Measurements from ENCODE around the gene MAN1C1. TPM values are rescaled to one million over a fixed set of nuclear protein-coding genes. Genes with fewer than 3 reads are reported as not detected.

MAN1C1 gene
- total RNA-seq, 1 donor from 2014 or later, result 64.7 TPM

DNA sequence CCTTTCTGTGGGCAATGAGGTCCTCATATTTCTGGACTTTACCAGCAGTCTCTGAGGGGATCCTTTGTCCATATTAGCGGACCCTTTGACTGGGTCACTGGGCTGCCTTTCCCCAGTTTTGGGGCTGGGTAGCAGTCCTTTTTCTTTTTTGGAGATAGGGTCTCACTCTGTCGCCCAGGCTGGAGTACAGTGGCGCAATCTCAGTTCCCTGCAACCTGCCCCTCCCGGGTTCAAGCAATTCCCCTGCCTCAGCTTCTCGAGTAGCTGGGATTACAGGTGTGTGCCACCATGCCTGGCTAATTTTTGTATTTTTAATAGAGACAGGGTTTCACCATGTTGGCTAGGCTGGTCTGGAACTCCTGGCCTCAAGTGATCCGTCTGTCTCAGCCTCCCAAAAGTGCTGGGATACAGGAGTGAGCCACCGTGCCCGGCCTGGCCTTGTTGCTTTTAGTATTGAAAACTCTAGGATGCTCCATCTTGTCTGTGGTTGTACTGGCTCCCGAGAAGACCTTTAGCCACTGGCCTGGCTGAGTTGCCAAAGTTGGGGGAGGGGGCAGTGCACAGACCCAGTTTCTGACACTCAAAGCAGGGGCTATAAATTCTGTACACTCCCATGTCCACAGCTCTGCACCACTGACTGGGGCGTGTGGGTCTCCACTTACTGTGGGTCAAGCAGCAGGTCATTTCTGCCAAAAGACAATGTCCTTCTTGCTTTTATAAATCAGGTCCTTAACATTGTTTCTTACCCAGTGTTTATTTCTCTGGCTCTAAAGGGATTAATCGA is 33.1 kb downstream of the MAN1C1 start:
- no peak for TF ChIP-seq CTCF (IDR thresholded peaks at IDR 0.05)
- Mint-ChIP-seq H3K36me3 (ENCODE audit: unreplicated experiment) (peaks cover 20% of the 10 kb centered on the region), H3K4me3 (ENCODE audit: unreplicated experiment) (no peak overlapping the region), H3K4me1 (ENCODE audit: unreplicated experiment) (peaks cover 5% of the 10 kb centered on the region), H3K27ac (ENCODE audit: unreplicated experiment) (no peak overlapping the region), H3K9me3 (ENCODE audit: unreplicated experiment) (no peaks in the 10 kb centered on the region), H3K27me3 (ENCODE audit: unreplicated experiment) (no peaks in the 10 kb centered on the region)
- peak; percentile 57 for DNase-seq (ENCODE audit: extremely low spot score, unreplicated experiment)

- peaks cover 17% of the 10 kb centered on the region for H3K36me3 Mint-ChIP-seq (ENCODE audit: unreplicated experiment)
- no peak for TF ChIP-seq CTCF (IDR thresholded peaks at IDR 0.05)
- H3K4me1 Mint-ChIP-seq (ENCODE audit: unreplicated experiment), result peaks cover 5% of the 10 kb centered on the region
- no peak overlapping the region for H3K4me3 Mint-ChIP-seq (ENCODE audit: unreplicated experiment)
- H3K27ac Mint-ChIP-seq (ENCODE audit: unreplicated experiment), result no peak overlapping the region
- peak; percentile 36 for DNase-seq (ENCODE audit: extremely low spot score, unreplicated experiment)
- H3K9me3 Mint-ChIP-seq (ENCODE audit: unreplicated experiment), result no peaks in the 10 kb centered on the region
- no peaks in the 10 kb centered on the region for H3K27me3 Mint-ChIP-seq (ENCODE audit: unreplicated experiment)
These were observed 33.6 kb downstream of the MAN1C1 start for GRCh38 chr1:25650289-25650576.

- Mint-ChIP-seq H3K36me3 (ENCODE audit: unreplicated experiment) (peaks cover 11% of the 10 kb centered on the region), H3K27me3 (ENCODE audit: unreplicated experiment) (no peaks in the 10 kb centered on the region), H3K4me3 (ENCODE audit: unreplicated experiment) (no peak overlapping the region), H3K27ac (ENCODE audit: unreplicated experiment) (no peak overlapping the region), H3K9me3 (ENCODE audit: unreplicated experiment) (no peaks in the 10 kb centered on the region), H3K4me1 (ENCODE audit: unreplicated experiment) (peaks cover 5% of the 10 kb centered on the region)
- no peak for TF ChIP-seq CTCF (IDR thresholded peaks at IDR 0.05)
- DNase-seq (ENCODE audit: extremely low spot score, unreplicated experiment), result peak; percentile 62
These were observed 34.5 kb downstream of the MAN1C1 start for GRCh38 chr1:25651036-25651640.

DNA sequence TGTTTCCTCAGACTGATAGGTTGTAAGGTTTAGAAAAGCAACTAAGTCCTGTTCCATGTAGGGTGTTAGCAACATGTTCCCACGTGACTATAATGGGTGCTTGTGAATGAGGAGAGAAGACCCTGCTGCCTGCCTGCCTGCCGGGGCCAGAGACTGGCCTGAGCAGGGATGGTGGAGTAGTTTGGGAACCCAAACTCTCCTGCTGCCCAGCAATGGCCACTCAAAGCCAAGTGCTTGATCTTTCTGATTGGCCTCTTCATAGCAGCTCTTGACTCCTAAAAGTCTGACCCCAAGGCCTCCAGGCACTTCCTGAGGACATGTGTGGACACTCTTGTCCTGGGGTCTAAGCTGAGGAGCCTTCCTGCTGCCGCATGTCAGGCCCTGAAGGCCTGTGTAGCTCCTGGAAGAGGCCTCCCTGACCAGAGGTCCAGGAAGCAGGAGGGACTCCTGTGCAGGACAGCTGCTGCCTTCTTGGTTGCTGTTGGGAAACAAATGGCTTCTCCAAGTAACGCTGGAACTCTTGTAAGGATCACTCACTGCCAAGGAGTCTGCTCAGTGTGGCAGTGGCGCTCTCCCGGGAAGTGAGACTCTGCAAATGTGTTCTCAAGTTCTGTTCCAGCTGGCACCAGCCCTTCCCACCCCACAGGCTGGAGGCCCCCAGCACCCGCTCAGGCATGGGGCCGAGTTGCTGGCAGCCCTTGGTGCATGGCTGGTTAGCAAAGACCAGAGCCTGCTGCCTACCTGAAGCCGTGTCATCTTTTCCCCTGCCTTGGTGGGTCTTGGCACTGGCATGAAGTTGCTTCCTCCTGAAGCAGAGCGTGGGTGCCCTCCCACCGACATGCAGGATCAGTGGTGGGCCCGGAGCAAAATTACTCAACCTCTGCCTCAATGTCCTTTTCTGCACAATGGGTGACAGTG is 35.5 kb downstream of the MAN1C1 start:
- peaks cover 7% of the 10 kb centered on the region for H3K36me3 Mint-ChIP-seq (ENCODE audit: unreplicated experiment)
- no peak overlapping the region for H3K4me3 Mint-ChIP-seq (ENCODE audit: unreplicated experiment)
- peak; percentile 82 for DNase-seq (ENCODE audit: extremely low spot score, unreplicated experiment)
- no peak overlapping the region for H3K27ac Mint-ChIP-seq (ENCODE audit: unreplicated experiment)
- no peaks in the 10 kb centered on the region for H3K27me3 Mint-ChIP-seq (ENCODE audit: unreplicated experiment)
- H3K9me3 Mint-ChIP-seq (ENCODE audit: unreplicated experiment), result no peaks in the 10 kb centered on the region
- H3K4me1 Mint-ChIP-seq (ENCODE audit: unreplicated experiment), result peaks cover 5% of the 10 kb centered on the region
- TF ChIP-seq CTCF (IDR thresholded peaks at IDR 0.05), result no peak

GRCh38 chr1:25653558-25653957 is 37.0 kb downstream of the MAN1C1 start:
- Mint-ChIP-seq H3K4me1 (ENCODE audit: unreplicated experiment) (peaks cover 3% of the 10 kb centered on the region), H3K4me3 (ENCODE audit: unreplicated experiment) (no peak overlapping the region), H3K27ac (ENCODE audit: unreplicated experiment) (no peak overlapping the region), H3K36me3 (ENCODE audit: unreplicated experiment) (peaks cover 8% of the 10 kb centered on the region), H3K9me3 (ENCODE audit: unreplicated experiment) (no peaks in the 10 kb centered on the region), H3K27me3 (ENCODE audit: unreplicated experiment) (no peaks in the 10 kb centered on the region)
- TF ChIP-seq CTCF (IDR thresholded peaks at IDR 0.05), result no peak
- peak; percentile 62 for DNase-seq (ENCODE audit: extremely low spot score, unreplicated experiment)

All from osteocyte (in vitro differentiated cells).